Mesenchymal stem cell (in vitro differentiated cells and primary cell): ENCODE results near the gene MOBP.

Source experiments
- DNase-seq: peaks from one replicate; pipeline ENCODE4 v3.0.0-alpha.2; 2013
- H2AFZ ChIP-seq: one replicate; pipeline ENCODE4 v1.6.1; 2013; ENCODE audit warnings: low read depth, mild to moderate bottlenecking, control low read depth, inconsistent platforms, low read length, moderate library complexity
- H2AK5ac ChIP-seq: 2 replicates; pipeline ENCODE4 v1.6.1; 2013; ENCODE audit warnings: low read length, moderate library complexity, mild to moderate bottlenecking, inconsistent platforms; ENCODE audit not compliant: severe bottlenecking
- H2BK120ac ChIP-seq: one replicate; pipeline ENCODE4 v1.6.1; 2013; ENCODE audit warnings: low read depth, mild to moderate bottlenecking, inconsistent platforms, low read length, moderate library complexity
- H2BK12ac ChIP-seq, 2 experiments: one replicate each; pipeline ENCODE4 v1.6.1; 2013; ENCODE audit warnings: inconsistent platforms in 2 of 2, low read length in 2 of 2, mild to moderate bottlenecking in 2 of 2, moderate library complexity in 2 of 2, control low read depth in 1 of 2
- H2BK15ac ChIP-seq: one replicate; pipeline ENCODE4 v1.6.1; 2013; ENCODE audit warnings: mild to moderate bottlenecking, low read depth, inconsistent platforms; ENCODE audit not compliant: poor library complexity, severe bottlenecking
- H2BK5ac ChIP-seq: 2 replicates; pipeline ENCODE4 v1.6.1; 2013; ENCODE audit warnings: low read depth, mild to moderate bottlenecking, low read length, control low read depth, inconsistent platforms; ENCODE audit not compliant: poor library complexity, severe bottlenecking
- H3K14ac ChIP-seq, 2 experiments: one replicate each; pipeline ENCODE4 v1.6.1; 2013; ENCODE audit warnings: inconsistent platforms in 2 of 2, low read length in 2 of 2, control low read depth in 1 of 2, mild to moderate bottlenecking in 1 of 2, moderate library complexity in 1 of 2
- H3K18ac ChIP-seq, 2 experiments: one replicate each; pipeline ENCODE4 v1.6.1; 2013; ENCODE audit warnings: inconsistent platforms in 2 of 2, low read length in 2 of 2, control low read depth in 1 of 2, low read depth in 1 of 2, mild to moderate bottlenecking in 1 of 2
- H3K23ac ChIP-seq, 2 experiments: one replicate each; pipeline ENCODE4 v1.6.1; 2013; ENCODE audit warnings: inconsistent platforms in 2 of 2, low read length in 2 of 2, mild to moderate bottlenecking in 2 of 2, moderate library complexity in 2 of 2, control low read depth in 1 of 2
- H3K27ac ChIP-seq: 2 replicates; pipeline ENCODE4 v1.5.1; 2013; ENCODE audit warnings: mild to moderate bottlenecking, moderate library complexity, low read length, control low read depth, inconsistent platforms; ENCODE audit not compliant: poor library complexity, severe bottlenecking
- H3K27me3 ChIP-seq, 2 experiments: 2 replicates each; pipeline versions ENCODE4 v1.6.1 to v1.7.0; 2013; ENCODE audit warnings: low read length in 2 of 2, mild to moderate bottlenecking in 2 of 2, moderate library complexity in 2 of 2, control low read depth in 1 of 2, inconsistent platforms in 1 of 2; ENCODE audit not compliant: control insufficient read depth in 1 of 2, insufficient read depth in 1 of 2
- H3K36me3 ChIP-seq, 2 experiments: 2 replicates each; pipeline versions ENCODE4 v1.6.1 to v1.7.0; 2013; ENCODE audit warnings: low read length in 2 of 2, control low read depth in 1 of 2, inconsistent platforms in 1 of 2, low read depth in 1 of 2, mild to moderate bottlenecking in 1 of 2; ENCODE audit not compliant: insufficient read depth in 2 of 2, control insufficient read depth in 1 of 2
- H3K4ac ChIP-seq, 2 experiments: one replicate each; pipeline ENCODE4 v1.6.1; 2013; ENCODE audit warnings: inconsistent platforms in 2 of 2, low read length in 2 of 2, mild to moderate bottlenecking in 2 of 2, moderate library complexity in 2 of 2, control low read depth in 1 of 2, low read depth in 1 of 2
- H3K4me1 ChIP-seq: 2 replicates; pipeline ENCODE4 v1.6.1; 2013; ENCODE audit warnings: low read depth, low read length, control low read depth; ENCODE audit not compliant: control insufficient read depth, insufficient read depth
- H3K4me2 ChIP-seq: 2 replicates; pipeline ENCODE4 v1.6.1; 2013; ENCODE audit warnings: low read length, mild to moderate bottlenecking, inconsistent platforms; ENCODE audit not compliant: poor library complexity, severe bottlenecking
- H3K4me3 ChIP-seq, 2 experiments: 2 replicates each; pipeline versions ENCODE4 v1.5.1 to v1.7.0; 2013; ENCODE audit warnings: low read length in 2 of 2, mild to moderate bottlenecking in 2 of 2, control low read depth in 1 of 2, low read depth in 1 of 2; ENCODE audit not compliant: insufficient read depth in 1 of 2
- H3K79me1 ChIP-seq: replicated peaks from 2 replicates; pipeline ENCODE4 v1.6.1; 2013; ENCODE audit warnings: mild to moderate bottlenecking, control low read depth, low read length, inconsistent platforms; ENCODE audit not compliant: poor library complexity, severe bottlenecking
- H3K9ac ChIP-seq: 2 replicates; pipeline ENCODE4 v1.7.0; 2013; ENCODE audit warnings: mild to moderate bottlenecking, low read length, moderate library complexity
- H3K9me3 ChIP-seq: 2 replicates; pipeline ENCODE4 v1.7.0; 2013; ENCODE audit warnings: mild to moderate bottlenecking, low read length; ENCODE audit not compliant: control insufficient read depth
- H4K8ac ChIP-seq: one replicate; pipeline ENCODE4 v1.6.1; 2013; ENCODE audit warnings: inconsistent platforms, mild to moderate bottlenecking, low read length, moderate library complexity
- H4K91ac ChIP-seq: one replicate; pipeline ENCODE4 v1.6.1; 2013; ENCODE audit warnings: mild to moderate bottlenecking, low read length, inconsistent platforms
- WGBS: methylation state at CpG from one replicate; pipeline ENCODE4 v1.1.7; 2013; ENCODE audit warnings: mixed read lengths; 5-methylcytosine and 5-hydroxymethylcytosine counted together

MOBP gene

DNA sequence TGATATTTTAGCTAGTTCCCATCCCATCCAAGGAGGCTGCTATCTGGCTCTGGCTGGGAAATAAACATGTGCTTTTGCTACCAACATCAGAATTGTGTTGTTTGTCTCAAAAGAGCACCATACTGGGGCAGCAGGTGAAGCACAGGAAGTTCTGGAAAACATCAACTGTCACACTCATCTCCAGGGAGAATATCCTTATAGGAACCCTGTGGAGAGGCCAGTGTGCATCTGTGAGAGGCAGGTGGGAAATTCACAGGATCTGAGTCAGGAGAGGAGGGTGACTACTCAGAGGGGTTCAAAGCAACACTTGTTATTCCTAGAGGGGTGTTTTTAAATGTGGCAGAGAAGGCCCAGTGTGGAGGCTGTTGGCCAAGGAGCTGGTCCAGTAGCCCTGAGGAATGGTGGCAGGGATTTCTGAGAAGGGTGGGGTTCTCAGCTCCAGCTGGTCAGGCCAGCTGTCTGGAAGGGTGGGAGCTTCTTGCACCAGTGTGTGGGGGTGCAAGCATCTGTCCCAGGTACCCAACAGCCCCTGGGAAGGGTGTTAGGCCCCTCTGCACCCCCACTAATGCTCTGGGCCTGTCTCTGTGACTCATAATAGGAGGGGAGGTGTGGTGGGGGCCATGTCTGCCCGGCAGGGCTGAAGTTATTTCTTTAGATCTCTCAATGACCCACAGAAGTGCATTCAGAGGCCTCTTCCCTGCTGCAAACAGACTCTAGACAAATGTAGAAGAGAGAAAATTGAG, 32.3 kb upstream of the MOBP start:
- Histone ChIP-seq H3K4ac (no peak overlapping the region), H3K9me3 (no peaks in the 10 kb centered on the region), H4K8ac (no peak overlapping the region), H3K4me2 (no peak overlapping the region), H4K91ac (no peak overlapping the region), H3K14ac (no peak overlapping the region), H3K79me1 (peaks cover 1% of the 10 kb centered on the region), H2AK5ac (no peak overlapping the region), H3K36me3 (no peaks in the 10 kb centered on the region), H3K4me3 (no peak overlapping the region), H3K18ac (no peak overlapping the region), H2BK120ac (no peak overlapping the region), H3K9ac (no peak overlapping the region), H3K4me1 (peaks cover 21% of the 10 kb centered on the region), H3K27me3 (no peaks in the 10 kb centered on the region), H2AFZ (no peak overlapping the region), H2BK5ac (no peak overlapping the region), H3K23ac (no peak overlapping the region), H3K27ac (peak overlapping the region; percentile 41), H2BK15ac (no peak overlapping the region), H2BK12ac (no peak overlapping the region)
- no CpG with 5 or more reads among the region's 1 CpG for WGBS
- DNase-seq = no peak

- no peak overlapping the region for H2BK5ac ChIP-seq
- no peak for DNase-seq
- peak overlapping the region in 1 of 2 experiments; percentile 91 for H3K23ac ChIP-seq
- no peaks in the 10 kb centered on the region for H3K27me3 ChIP-seq
- no peak overlapping the region for H3K4ac ChIP-seq
- H3K9ac ChIP-seq = no peak overlapping the region
- H3K18ac ChIP-seq = no peak overlapping the region
- H3K4me3 ChIP-seq = no peak overlapping the region
- peaks cover 16% of the 10 kb centered on the region for H3K4me1 ChIP-seq
- H3K36me3 ChIP-seq = no peaks in the 10 kb centered on the region
- no peak overlapping the region for H2AK5ac ChIP-seq
- no peak overlapping the region for H2BK15ac ChIP-seq
- H3K4me2 ChIP-seq = no peak overlapping the region
- H3K14ac ChIP-seq = no peak overlapping the region
- no peak overlapping the region for H2BK120ac ChIP-seq
- WGBS = 66% methylated on average over 3 of the region's 4 CpGs
- peaks cover 1% of the 10 kb centered on the region for H3K79me1 ChIP-seq
- H2AFZ ChIP-seq = no peak overlapping the region
- no peak overlapping the region for H3K27ac ChIP-seq
- no peak overlapping the region for H2BK12ac ChIP-seq
- no peak overlapping the region for H4K8ac ChIP-seq
- H4K91ac ChIP-seq = no peak overlapping the region
- H3K9me3 ChIP-seq = no peaks in the 10 kb centered on the region
Measured at GRCh38 chr3:39438880-39439279, 28.6 kb upstream of the MOBP start.

- Histone ChIP-seq H3K14ac (no peak overlapping the region), H2BK120ac (no peak overlapping the region), H3K9me3 (no peaks in the 10 kb centered on the region), H3K27me3 (no peaks in the 10 kb centered on the region), H3K4ac (no peak overlapping the region), H3K36me3 (no peaks in the 10 kb centered on the region), H3K27ac (no peak overlapping the region), H2AK5ac (no peak overlapping the region), H3K4me2 (no peak overlapping the region), H3K79me1 (no peaks in the 10 kb centered on the region), H2AFZ (no peak overlapping the region), H2BK5ac (no peak overlapping the region), H3K23ac (no peak overlapping the region), H3K4me3 (no peak overlapping the region), H3K18ac (no peak overlapping the region), H4K91ac (no peak overlapping the region), H2BK15ac (no peak overlapping the region), H4K8ac (no peak overlapping the region), H2BK12ac (no peak overlapping the region), H3K9ac (no peak overlapping the region), H3K4me1 (peaks cover 4% of the 10 kb centered on the region)
- DNase-seq = no peak
- WGBS = 92% methylated on average over 5 of the region's 8 CpGs
Measured at GRCh38 chr3:39440316-39440715, 27.2 kb upstream of the MOBP start.

DNA sequence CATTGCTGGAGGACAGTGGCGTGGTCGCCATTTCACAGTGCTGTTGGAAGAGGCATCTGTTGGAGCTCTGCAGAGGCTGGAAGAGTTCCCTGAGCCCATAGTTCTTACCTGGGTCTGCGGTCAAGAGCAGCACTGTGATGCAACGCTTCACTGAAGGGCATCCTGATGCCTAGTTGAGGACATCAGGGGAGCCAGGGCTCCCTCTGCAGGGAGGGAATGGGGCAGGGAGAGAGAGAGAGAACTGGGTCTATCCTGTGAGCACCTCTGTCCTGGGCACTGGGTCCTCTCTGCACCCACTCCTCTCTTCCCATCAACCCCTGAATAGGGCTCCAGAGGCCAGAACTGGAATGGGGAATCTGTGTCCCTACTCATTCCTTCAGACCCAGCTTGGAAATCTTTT, 23.9 kb upstream of the MOBP start:
- Histone ChIP-seq H3K14ac (no peak overlapping the region), H3K27me3 (no peaks in the 10 kb centered on the region), H2BK12ac (no peak overlapping the region), H3K27ac (no peak overlapping the region), H3K23ac (no peak overlapping the region), H3K4me3 (no peak overlapping the region), H2BK120ac (no peak overlapping the region), H2BK5ac (no peak overlapping the region), H4K91ac (no peak overlapping the region), H2AFZ (no peak overlapping the region), H3K9me3 (no peaks in the 10 kb centered on the region), H3K4me1 (peaks cover 2% of the 10 kb centered on the region), H3K18ac (no peak overlapping the region), H3K79me1 (no peaks in the 10 kb centered on the region), H3K4ac (no peak overlapping the region), H2BK15ac (no peak overlapping the region), H3K9ac (no peak overlapping the region), H3K4me2 (no peak overlapping the region), H3K36me3 (no peaks in the 10 kb centered on the region), H4K8ac (no peak overlapping the region), H2AK5ac (no peak overlapping the region)
- 80% methylated on average over 4 of the region's 4 CpGs for WGBS
- no peak for DNase-seq
